Peyer's patch (tissue), 4 donors: ENCODE results near the gene RAB1B.

Experiments
- CTCF ChIP-seq, 6 experiments: fragments of 450-650 bp in 4 of 6; fragments of 200-600 bp in 2 of 6; sonication (generic) in 1 of 6; IDR thresholded peaks; one replicate each; pipeline ENCODE4 v1.5.1; 2017 to 2019; ENCODE audit warnings: antibody characterized with exemption in 6 of 6, mild to moderate bottlenecking in 3 of 6, moderate library complexity in 1 of 6
- POLR2A ChIP-seq, 2 donors: fragments of 450-650 bp; IDR thresholded peaks; one replicate each; pipeline ENCODE4 v1.5.1; 2017; ENCODE audit warnings: antibody characterized with exemption in 2 of 2, mild to moderate bottlenecking in 2 of 2, moderate library complexity in 2 of 2

- no peak for TF ChIP-seq CTCF (IDR thresholded peaks at IDR 0.05)
- TF ChIP-seq POLR2A (IDR thresholded peaks at IDR 0.05): no peak
These were observed 15.1 kb downstream of the RAB1B start for GRCh38 chr11:66283461-66284105.
